Kidney epithelial cell (primary cell): ENCODE data around the gene NR5A1. TPM values are rescaled to one million over a fixed set of nuclear protein-coding genes. Genes with fewer than 3 reads are reported as not detected.

Source experiments
- DNase-seq: peaks from one replicate; pipeline ENCODE4 v3.0.0-alpha.2; 2010; ENCODE audit warnings: low read depth
- H3K27me3 ChIP-seq: 2 replicates; pipeline ENCODE4 v1.6.0; 2011; ENCODE audit warnings: low read length; ENCODE audit not compliant: control insufficient read depth, insufficient read depth
- H3K36me3 ChIP-seq: 2 replicates; pipeline ENCODE4 v1.5.1; 2011; ENCODE audit warnings: low read length; ENCODE audit not compliant: control insufficient read depth, insufficient read depth
- H3K4me3 ChIP-seq: 2 replicates; pipeline ENCODE4 v1.5.1; 2011; ENCODE audit warnings: low read depth, mild to moderate bottlenecking, control low read depth, low read length
- total RNA-seq: library from RNA; depleted of rRNA; stranded (reverse); fragments of >200 nt; gene quantifications from 2 replicates; pipeline ENCODE4 v1.2.3, GENCODE V29; 2015
- TF ChIP-seq, protein P1 (sequence below): IDR thresholded peaks from 2 replicates; pipeline ENCODE4 v1.5.1; 2011; ENCODE audit warnings: mild to moderate bottlenecking, moderate library complexity, low read length, control low read depth, inconsistent platforms; ENCODE audit not compliant: insufficient read depth, poor library complexity, severe bottlenecking

The NR5A1 gene
- total RNA-seq, 1 donor from 2014 or later, result not detected

- peaks cover 48% of the 10 kb centered on the region for H3K27me3 ChIP-seq
- no peak overlapping the region for H3K4me3 ChIP-seq
- TF ChIP-seq, protein P1, sequence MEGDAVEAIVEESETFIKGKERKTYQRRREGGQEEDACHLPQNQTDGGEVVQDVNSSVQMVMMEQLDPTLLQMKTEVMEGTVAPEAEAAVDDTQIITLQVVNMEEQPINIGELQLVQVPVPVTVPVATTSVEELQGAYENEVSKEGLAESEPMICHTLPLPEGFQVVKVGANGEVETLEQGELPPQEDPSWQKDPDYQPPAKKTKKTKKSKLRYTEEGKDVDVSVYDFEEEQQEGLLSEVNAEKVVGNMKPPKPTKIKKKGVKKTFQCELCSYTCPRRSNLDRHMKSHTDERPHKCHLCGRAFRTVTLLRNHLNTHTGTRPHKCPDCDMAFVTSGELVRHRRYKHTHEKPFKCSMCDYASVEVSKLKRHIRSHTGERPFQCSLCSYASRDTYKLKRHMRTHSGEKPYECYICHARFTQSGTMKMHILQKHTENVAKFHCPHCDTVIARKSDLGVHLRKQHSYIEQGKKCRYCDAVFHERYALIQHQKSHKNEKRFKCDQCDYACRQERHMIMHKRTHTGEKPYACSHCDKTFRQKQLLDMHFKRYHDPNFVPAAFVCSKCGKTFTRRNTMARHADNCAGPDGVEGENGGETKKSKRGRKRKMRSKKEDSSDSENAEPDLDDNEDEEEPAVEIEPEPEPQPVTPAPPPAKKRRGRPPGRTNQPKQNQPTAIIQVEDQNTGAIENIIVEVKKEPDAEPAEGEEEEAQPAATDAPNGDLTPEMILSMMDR, result no peak
- H3K36me3 ChIP-seq, result no peaks in the 10 kb centered on the region
- no peak for DNase-seq
Measured at GRCh38 chr9:124449381-124450151, 57.6 kb downstream of the NR5A1 start.

DNA sequence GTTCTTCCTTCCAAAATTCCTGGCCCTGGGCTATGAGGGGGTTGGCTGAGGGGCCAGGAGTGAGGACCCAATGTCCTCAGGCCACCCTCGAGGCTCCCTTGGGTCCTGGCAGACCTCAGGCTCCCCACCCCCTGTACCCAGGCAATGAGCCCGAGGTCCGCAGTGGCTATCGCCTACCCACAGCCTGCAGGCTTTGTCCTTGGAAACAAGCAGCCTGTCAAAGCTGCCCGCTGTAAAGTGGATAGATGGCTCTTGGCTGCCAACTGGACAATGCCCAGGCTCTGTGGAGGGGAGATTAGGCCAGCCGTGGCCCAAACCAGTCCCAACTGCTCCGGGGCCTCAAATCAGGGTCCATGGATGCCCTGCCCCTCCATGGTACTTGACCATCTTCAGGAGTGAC, 59.2 kb downstream of the NR5A1 start:
- DNase-seq, result no peak
- TF ChIP-seq, protein P1, result no peak
- Histone ChIP-seq H3K36me3 (no peaks in the 10 kb centered on the region), H3K4me3 (no peak overlapping the region), H3K27me3 (peaks cover 34% of the 10 kb centered on the region)

DNA sequence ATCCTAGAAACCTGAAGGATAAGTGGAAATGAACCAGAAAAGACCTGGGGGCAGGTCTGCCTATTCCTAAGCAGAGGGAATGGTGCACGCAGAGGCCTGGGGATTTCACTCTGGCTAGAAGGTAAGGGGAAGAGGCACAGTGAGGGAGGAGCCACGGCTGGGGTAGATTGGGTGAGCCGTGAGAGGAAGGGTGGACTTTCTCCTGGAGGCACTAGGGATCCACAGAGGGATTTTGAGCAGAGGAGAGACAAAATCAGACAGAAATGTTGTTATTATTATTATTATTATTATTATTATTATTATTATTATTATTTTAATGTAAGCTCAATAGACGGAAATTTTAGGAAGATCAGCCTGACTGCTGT, 59.9 kb downstream of the NR5A1 start:
- no peak for DNase-seq
- H3K36me3 ChIP-seq, result no peaks in the 10 kb centered on the region
- TF ChIP-seq, protein P1, result no peak
- peaks cover 26% of the 10 kb centered on the region for H3K27me3 ChIP-seq
- H3K4me3 ChIP-seq, result no peak overlapping the region

- TF ChIP-seq, protein P1, result no peak
- Histone ChIP-seq H3K27me3 (peaks cover 6% of the 10 kb centered on the region), H3K36me3 (no peaks in the 10 kb centered on the region), H3K4me3 (no peak overlapping the region)
- no peak for DNase-seq
Measured at GRCh38 chr9:124444166-124444565, 63.0 kb downstream of the NR5A1 start.

- Histone ChIP-seq H3K4me3 (no peak overlapping the region), H3K27me3 (peaks cover 6% of the 10 kb centered on the region), H3K36me3 (no peaks in the 10 kb centered on the region)
- no peak for DNase-seq
- TF ChIP-seq, protein P1, result no peak
Measured at GRCh38 chr9:124443625-124444024, 63.6 kb downstream of the NR5A1 start.

GRCh38 chr9:124442826-124443225, 64.4 kb downstream of the NR5A1 start:
- DNase-seq, result no peak
- Histone ChIP-seq H3K4me3 (no peak overlapping the region), H3K27me3 (peaks cover 6% of the 10 kb centered on the region), H3K36me3 (no peaks in the 10 kb centered on the region)
- TF ChIP-seq, protein P1, result no peak
